ACC112 (cell line): Measurements from ENCODE around the gene OR6C76.

Experiments used
- H2AFZ ChIP-seq: fragments of 200-600 bp; sonication (generic); one replicate; pipeline ENCODE4 v1.6.0; 2017; ENCODE audit warnings: antibody characterized with exemption, low read length; ENCODE audit not compliant: unreplicated experiment
- H3K27ac ChIP-seq: fragments of 200-600 bp; sonication (generic); 2 replicates; pipeline ENCODE4 v1.5.1; 2014; ENCODE audit warnings: low read depth, mild to moderate bottlenecking, antibody characterized with exemption, low read length, moderate library complexity
- H3K27me3 ChIP-seq: fragments of 200-600 bp; sonication (generic); 2 replicates; pipeline ENCODE4 v1.6.1; 2014; ENCODE audit warnings: mild to moderate bottlenecking, antibody characterized with exemption, low read length, moderate library complexity, mixed read lengths; ENCODE audit not compliant: insufficient read depth
- H3K36me3 ChIP-seq: fragments of 200-600 bp; sonication (generic); 2 replicates; pipeline ENCODE4 v1.6.1; 2016; ENCODE audit warnings: mild to moderate bottlenecking, antibody characterized with exemption, low read length, moderate library complexity, mixed read lengths; ENCODE audit not compliant: insufficient read depth
- H3K4me1 ChIP-seq: fragments of 200-600 bp; sonication (generic); one replicate; pipeline ENCODE4 v1.6.1; 2016; ENCODE audit warnings: low read length, mixed read lengths; ENCODE audit not compliant: insufficient read depth, unreplicated experiment, control insufficient read depth
- H3K4me3 ChIP-seq: fragments of 200-600 bp; sonication (generic); 2 replicates; pipeline ENCODE4 v1.5.1; 2014; ENCODE audit warnings: mild to moderate bottlenecking, low read depth, low read length
- H3K79me2 ChIP-seq: fragments of 200-600 bp; sonication (generic); one replicate; pipeline ENCODE4 v1.6.0; 2016; ENCODE audit warnings: low read length; ENCODE audit not compliant: control insufficient read depth, unreplicated experiment, insufficient read depth

Gene OR6C76

DNA sequence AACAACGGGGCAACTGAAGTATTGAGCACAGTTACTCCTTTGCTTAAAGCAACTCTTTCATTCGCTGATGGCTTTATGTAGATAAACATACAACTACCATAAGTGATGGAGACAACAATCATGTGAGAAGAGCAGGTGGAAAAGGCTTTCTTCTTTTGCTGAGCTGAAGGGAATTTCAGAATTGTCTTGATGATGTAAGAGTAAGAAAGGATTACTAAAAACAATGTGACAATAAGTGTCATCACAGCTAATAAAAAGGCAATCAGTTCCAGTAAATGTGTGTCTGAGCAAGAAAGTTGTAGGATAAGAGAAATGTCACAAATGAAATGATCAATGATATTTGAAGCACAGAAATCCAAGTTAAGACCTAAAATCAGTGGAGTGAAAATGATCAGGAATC, 43.2 kb downstream of the OR6C76 start:
- no peak overlapping the region for H3K4me3 ChIP-seq
- H3K27ac ChIP-seq, result no peak overlapping the region
- H3K79me2 ChIP-seq, result no peaks in the 10 kb centered on the region
- H2AFZ ChIP-seq, result no peak overlapping the region
- no peaks in the 10 kb centered on the region for H3K4me1 ChIP-seq
- peaks cover 18% of the 10 kb centered on the region; the same call in 1 of the 2 replicates for H3K27me3 ChIP-seq
- no peaks in the 10 kb centered on the region for H3K36me3 ChIP-seq

DNA sequence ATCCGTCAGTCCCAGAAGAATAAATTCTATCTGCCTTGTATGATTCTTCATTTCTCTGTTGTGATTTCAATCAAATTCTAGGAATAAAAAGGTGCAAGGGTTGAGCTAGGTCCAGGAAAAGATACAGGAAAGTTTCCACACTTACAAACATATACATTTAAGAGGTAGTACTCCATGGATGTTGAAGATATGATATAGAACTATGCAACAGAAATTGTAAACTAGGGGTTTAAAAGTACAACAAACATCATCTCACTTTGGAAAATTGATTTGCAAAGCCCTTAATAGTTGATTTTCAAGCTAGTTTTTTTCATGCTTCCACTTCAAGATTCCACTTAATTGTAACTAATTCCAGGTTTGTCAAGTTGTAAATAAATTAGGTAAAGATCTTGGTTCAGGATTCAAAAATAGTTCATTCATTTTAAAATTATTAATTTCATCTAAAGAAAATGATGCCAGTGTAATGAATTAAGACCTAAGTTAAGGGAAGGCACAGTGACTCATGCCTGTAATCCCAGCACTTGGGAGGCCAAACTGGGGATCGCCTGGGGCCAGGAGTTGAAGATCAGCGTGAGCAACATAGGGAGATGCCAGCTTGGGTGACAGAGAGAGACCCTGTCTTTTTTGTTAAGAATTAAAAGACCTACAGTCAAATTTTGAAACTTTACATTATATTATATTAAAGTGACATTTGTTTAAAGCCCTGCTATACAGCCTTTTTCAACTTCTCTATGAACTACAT, 44.2 kb downstream of the OR6C76 start, which contains the start of gene OR6C70:
Gene OR6C70, minus strand, starts transcription at position 51 of the 742 bp plus-strand sequence. Its CDS starts 0 bp downstream, at position 51.
- Histone ChIP-seq H3K4me3 (no peak within 1 kb of the TSS), H2AFZ (no peak within 1 kb of the TSS), H3K36me3 (no peaks in the 10 kb centered on the region)

DNA sequence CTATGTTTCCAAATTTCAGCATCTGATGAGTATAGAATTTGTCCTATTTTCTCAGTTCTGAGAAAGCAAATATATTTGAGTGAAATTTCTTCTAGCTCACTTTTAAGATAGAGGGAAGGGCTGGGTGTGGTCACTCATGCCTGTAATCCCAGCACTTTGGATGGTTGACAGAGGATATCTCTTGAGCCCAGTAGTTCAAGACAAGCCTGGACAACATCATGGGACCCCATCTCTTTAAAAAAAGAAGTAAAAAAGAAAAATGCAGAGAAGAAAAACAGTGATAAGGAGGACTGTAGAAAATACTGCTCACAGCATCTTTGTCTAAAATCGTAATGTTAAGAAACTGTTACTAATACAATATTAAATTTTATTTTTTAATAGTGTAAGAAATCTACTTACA, 46.2 kb downstream of the OR6C76 start:
- no peaks in the 10 kb centered on the region for H3K36me3 ChIP-seq

More for the DNA sequence above, 44.2 kb downstream of the OR6C76 start, which contains the start of gene OR6C70:
- Histone ChIP-seq H3K79me2 (no peaks in the 10 kb centered on the region), H3K27ac (no peak within 1 kb of the TSS), H3K27me3 (peaks cover 18% of the 10 kb centered on the region; the same call in 1 of the 2 replicates), H3K4me1 (no peaks in the 10 kb centered on the region)

More for the DNA sequence above, 46.2 kb downstream of the OR6C76 start:
- Histone ChIP-seq H2AFZ (no peak overlapping the region), H3K79me2 (no peaks in the 10 kb centered on the region), H3K27me3 (peaks cover 15% of the 10 kb centered on the region; the same call in 1 of the 2 replicates), H3K4me1 (no peaks in the 10 kb centered on the region), H3K27ac (no peak overlapping the region), H3K4me3 (no peak overlapping the region)
